Measurements from ENCODE around the gene FAM13B.

FAM13B gene

DNA sequence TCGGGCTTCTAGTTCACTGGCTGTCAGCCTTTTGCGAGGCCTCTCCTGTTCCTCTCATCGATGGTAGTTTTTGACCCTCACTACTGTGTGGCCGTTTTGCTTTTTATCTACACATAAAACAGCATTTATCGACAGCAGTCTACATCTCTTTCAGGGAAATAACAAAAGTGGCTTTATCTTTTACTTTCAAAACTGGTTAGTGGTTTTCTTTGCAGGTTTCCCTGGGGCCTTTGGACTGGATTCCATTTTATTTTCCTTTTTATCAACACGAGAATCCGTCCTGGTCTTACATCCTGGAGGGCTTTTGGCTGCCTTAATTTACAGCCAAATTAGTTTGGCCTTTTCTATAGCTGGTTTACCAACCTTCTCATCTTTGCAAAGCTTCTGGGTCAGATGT is 144.4 kb downstream of the FAM13B start:
- H3K36me3 Mint-ChIP-seq (ENCODE audit: low read depth), result no peaks in the 10 kb centered on the region
- TF ChIP-seq, protein P1, sequence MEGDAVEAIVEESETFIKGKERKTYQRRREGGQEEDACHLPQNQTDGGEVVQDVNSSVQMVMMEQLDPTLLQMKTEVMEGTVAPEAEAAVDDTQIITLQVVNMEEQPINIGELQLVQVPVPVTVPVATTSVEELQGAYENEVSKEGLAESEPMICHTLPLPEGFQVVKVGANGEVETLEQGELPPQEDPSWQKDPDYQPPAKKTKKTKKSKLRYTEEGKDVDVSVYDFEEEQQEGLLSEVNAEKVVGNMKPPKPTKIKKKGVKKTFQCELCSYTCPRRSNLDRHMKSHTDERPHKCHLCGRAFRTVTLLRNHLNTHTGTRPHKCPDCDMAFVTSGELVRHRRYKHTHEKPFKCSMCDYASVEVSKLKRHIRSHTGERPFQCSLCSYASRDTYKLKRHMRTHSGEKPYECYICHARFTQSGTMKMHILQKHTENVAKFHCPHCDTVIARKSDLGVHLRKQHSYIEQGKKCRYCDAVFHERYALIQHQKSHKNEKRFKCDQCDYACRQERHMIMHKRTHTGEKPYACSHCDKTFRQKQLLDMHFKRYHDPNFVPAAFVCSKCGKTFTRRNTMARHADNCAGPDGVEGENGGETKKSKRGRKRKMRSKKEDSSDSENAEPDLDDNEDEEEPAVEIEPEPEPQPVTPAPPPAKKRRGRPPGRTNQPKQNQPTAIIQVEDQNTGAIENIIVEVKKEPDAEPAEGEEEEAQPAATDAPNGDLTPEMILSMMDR (IDR thresholded peaks at IDR 0.05), result no peak
- H3K4me3 Mint-ChIP-seq, result no peak overlapping the region
- no peaks in the 10 kb centered on the region for H3K27me3 Mint-ChIP-seq (ENCODE audit: low read depth, poor library complexity)
- H3K27ac Mint-ChIP-seq, result no peak overlapping the region
- H3K4me1 Mint-ChIP-seq, result peaks cover 16% of the 10 kb centered on the region
- no peak for DNase-seq
- H3K9me3 Mint-ChIP-seq, result no peaks in the 10 kb centered on the region

All from nephron progenitor cell (in vitro differentiated cells).